Smooth muscle cell of bladder (primary cell): ENCODE data around the gene SEC61A2. TPM values are rescaled to one million over a fixed set of nuclear protein-coding genes. Genes with fewer than 3 reads are reported as not detected.

Experiments used
- total RNA-seq: library from RNA; depleted of rRNA; stranded (reverse); fragments of >200 nt; gene quantifications from 2 replicates; pipeline ENCODE4 v1.2.3, GENCODE V29; 2014

SEC61A2 gene
- 6.0 and 6.6 TPM in 2 replicates for total RNA-seq

DNA sequence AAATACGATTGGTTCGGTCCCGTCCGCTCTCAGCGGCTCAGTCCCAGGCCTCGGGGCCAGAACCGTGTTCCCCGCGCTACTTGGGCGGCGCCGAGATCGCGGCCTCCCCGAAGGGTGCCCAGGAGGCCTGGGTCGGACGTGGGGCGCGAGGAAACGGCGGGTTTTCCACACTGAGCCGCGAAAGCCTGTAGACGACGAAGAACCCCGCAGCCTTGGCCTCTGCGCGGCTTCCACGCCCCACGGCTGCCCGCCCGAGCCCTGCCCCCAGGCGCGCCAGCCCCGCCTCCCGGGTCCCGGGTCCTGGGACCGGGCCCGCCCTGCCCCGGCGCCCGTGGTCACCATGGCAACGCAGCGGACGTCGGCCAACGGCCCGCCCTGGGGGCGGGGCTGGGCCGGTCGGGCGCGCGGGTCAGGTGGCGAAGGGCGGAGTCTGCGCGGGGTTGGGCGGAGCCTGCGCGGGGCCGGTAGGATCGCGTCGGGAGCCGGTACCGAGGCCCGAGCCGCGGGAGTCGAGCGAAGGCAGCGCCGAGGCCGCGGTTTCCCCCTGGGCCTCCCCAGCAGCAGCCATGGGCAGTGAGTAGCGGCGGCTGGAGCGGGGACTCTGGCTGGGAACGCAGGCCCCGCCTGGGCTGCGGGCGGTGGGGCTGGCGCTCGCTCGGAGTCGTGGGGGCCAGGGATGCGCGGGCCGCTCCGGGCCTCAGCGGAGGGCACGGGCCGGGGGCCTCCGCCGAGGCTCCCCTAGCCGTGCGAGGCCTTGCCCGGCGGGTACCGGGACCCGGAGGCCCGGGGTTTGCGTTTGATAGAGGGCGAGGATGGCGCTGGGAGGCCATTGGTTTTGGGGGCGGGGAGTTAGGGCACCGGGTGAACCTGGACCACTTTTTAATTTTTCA, at the start of gene SEC61A2:
TSS of gene SEC61A2 (plus strand) at position 456 of the 890 bp plus-strand sequence. CDS start at position 567, 111 bp downstream.

DNA sequence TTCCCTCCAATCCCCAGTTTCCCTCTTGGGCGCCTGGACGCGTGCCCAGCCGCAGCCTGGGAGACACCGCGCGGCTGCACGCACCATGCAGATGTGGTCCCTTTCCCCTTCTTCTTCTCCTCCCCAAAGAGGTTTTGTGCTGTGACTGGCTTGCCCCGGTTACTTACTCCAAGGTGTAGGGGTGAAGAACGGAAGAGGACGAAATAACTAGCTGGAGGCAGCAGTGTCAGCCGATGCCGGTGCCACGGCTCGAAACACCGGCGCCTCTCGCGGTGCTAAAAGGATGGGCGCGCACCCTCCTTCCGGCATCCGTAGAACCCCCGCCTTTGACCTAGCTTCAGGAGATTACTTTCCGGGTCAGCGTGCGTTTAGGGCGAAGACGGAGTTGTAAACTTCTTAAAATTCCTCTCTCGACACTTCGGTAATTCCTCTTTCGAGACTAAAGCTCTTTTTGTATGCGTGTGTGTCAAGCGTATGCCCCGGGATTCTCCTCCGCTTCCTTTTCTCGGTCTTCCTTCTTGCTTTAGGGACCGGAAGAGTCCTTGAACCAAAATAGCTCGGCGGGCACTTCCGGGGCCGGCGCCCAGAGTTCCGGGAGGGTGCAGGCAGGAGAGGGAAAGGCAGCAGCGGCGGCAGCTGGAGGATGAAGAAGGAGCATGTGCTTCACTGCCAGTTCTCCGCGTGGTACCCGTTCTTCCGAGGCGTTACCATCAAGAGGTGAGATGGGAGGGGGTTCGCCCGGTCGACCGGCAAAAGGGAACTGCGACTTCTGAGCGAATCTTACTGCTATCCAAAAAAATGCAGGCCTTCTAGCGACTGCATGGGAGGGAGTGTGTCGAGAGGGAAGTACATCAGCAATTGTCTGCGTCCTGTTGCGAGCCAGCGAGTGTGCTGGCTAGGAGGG, 66.4 kb downstream of the SEC61A2 start, which contains the start of the genes CDC123 and NUDT5:
TSS of gene CDC123 (plus strand) at position 586 of the 904 bp plus-strand sequence. CDS start at position 644, 58 bp downstream.
TSS of gene NUDT5 (minus strand) at position 289 of the 904 bp plus-strand sequence. CDS start 9,600 bp downstream, outside the sequence.

Other genes with a start within 250 kb of the SEC61A2 start
- 15.0 and 15.2 TPM in 2 replicates for gene UPF2, start 86.9 kb upstream of the SEC61A2 start, total RNA-seq
- gene DHTKD1, start 60.7 kb upstream of the SEC61A2 start, total RNA-seq, result 20.5 and 30.4 TPM in 2 replicates
- gene NUDT5, start 66.2 kb downstream of the SEC61A2 start, total RNA-seq, result 63.3 and 65.6 TPM in 2 replicates
- 130 and 165 TPM in 2 replicates for gene CDC123, start 66.5 kb downstream of the SEC61A2 start, total RNA-seq
- 6.3 TPM in 2 replicates for gene CAMK1D, start 219.9 kb downstream of the SEC61A2 start, total RNA-seq